Uterus (tissue), 2 donors: ENCODE measurements around the gene BBS9.

ENCODE experiments used
- CTCF ChIP-seq, 4 experiments: fragments of 200-600 bp in 2 of 4; fragments of 450-650 bp in 2 of 4; sonication (generic) in 2 of 4; IDR thresholded peaks; one replicate each; pipeline ENCODE4 v1.5.1; 2016 to 2019; ENCODE audit warnings: antibody characterized with exemption in 4 of 4, mild to moderate bottlenecking in 2 of 4, moderate library complexity in 1 of 4
- POLR2A ChIP-seq, 2 donors: fragments of 450-650 bp; IDR thresholded peaks; one replicate each; pipeline ENCODE4 v1.6.1; 2016; ENCODE audit warnings: antibody characterized with exemption in 2 of 2, mild to moderate bottlenecking in 1 of 2, moderate library complexity in 1 of 2

- TF ChIP-seq CTCF (IDR thresholded peaks at IDR 0.05) (no peak), POLR2A (IDR thresholded peaks at IDR 0.05) (no peak)
Measured at GRCh38 chr7:33425929-33426678, 296.7 kb downstream of the BBS9 start.
